HepG2 (cell line): Measurements from ENCODE around the gene DDAH2. TPM values are rescaled to one million over a fixed set of nuclear protein-coding genes. Genes with fewer than 3 reads are reported as not detected.
A peak's percentile ranks its signal among the peaks of the same experiment; 100 is the strongest.

ENCODE experiments used
- DZIP1 ChIP-seq: sonication (generic); formaldehyde crosslinking; IDR thresholded peaks from 2 replicates; pipeline ENCODE4 v1.5.0; 2020; ENCODE audit warnings: mild to moderate bottlenecking, missing genetic modification reagents
- E2F1 ChIP-seq: sonication (generic); formaldehyde crosslinking; IDR thresholded peaks from 2 replicates; pipeline ENCODE4 v1.5.0; 2020; ENCODE audit warnings: missing genetic modification reagents
- EED ChIP-seq: sonication (generic); formaldehyde crosslinking; IDR thresholded peaks from 2 replicates; pipeline ENCODE4 v1.5.0; 2020; ENCODE audit warnings: mild to moderate bottlenecking, missing genetic modification reagents
- FOXP1 ChIP-seq, 2 experiments: fragments of 450-650 bp in 1 of 2; IDR thresholded peaks; 2 replicates each; pipeline ENCODE4 v1.6.1; 2017 to 2018; ENCODE audit warnings: antibody characterized with exemption in 1 of 2
- HOXA3 ChIP-seq: sonication (generic); formaldehyde crosslinking; IDR thresholded peaks from 2 replicates; pipeline ENCODE4 v1.5.0; 2020; ENCODE audit warnings: missing genetic modification reagents
- IKZF4 ChIP-seq: sonication (generic); formaldehyde crosslinking; IDR thresholded peaks from 2 replicates; pipeline ENCODE4 v1.5.1; 2020; ENCODE audit warnings: borderline replicate concordance, mild to moderate bottlenecking, low read depth, missing genetic modification reagents; ENCODE audit errors: not compliant biosample characterization
- KDM5B ChIP-seq: sonication (generic); formaldehyde crosslinking; IDR thresholded peaks from 2 replicates; pipeline ENCODE4 v1.4.0; 2020; ENCODE audit warnings: missing genetic modification reagents, mild to moderate bottlenecking, borderline replicate concordance
- MAFK ChIP-seq, 2 experiments: IDR thresholded peaks in 1 of 2; conservative IDR thresholded peaks in 1 of 2; 2 replicates each; pipeline ENCODE4 v1.6.1; 2011; ENCODE audit warnings: improper control_type of control experiment in 2 of 2, low read length in 2 of 2
- MTF1 ChIP-seq: sonication (generic); formaldehyde crosslinking; IDR thresholded peaks from 2 replicates; pipeline ENCODE4 v1.5.0; 2020; ENCODE audit warnings: missing genetic modification reagents
- MYNN ChIP-seq: sonication (generic); formaldehyde crosslinking; IDR thresholded peaks from 2 replicates; pipeline ENCODE4 v1.4.0; 2020; ENCODE audit warnings: mild to moderate bottlenecking, low read depth, missing genetic modification reagents
- POLR2A ChIP-seq, 2 experiments: IDR thresholded peaks; 2 replicates each; pipeline ENCODE4 v1.6.1; 2011; ENCODE audit warnings: low read depth in 2 of 2, low read length in 2 of 2, mild to moderate bottlenecking in 1 of 2, moderate library complexity in 1 of 2; ENCODE audit not compliant: insufficient read depth in 1 of 2
- PPARG ChIP-seq: conservative IDR thresholded peaks from 2 replicates; pipeline ENCODE4 v1.6.1; 2016; ENCODE audit warnings: missing biosample characterization, missing genetic modification reagents
- SKI ChIP-seq: fragments of 450-650 bp; IDR thresholded peaks from one replicate; pipeline ENCODE4 v1.6.1; 2018; ENCODE audit warnings: mild to moderate bottlenecking; ENCODE audit not compliant: partially characterized antibody
- SOX5 ChIP-seq: IDR thresholded peaks from 2 replicates; pipeline ENCODE4 v1.6.1; 2016; ENCODE audit warnings: borderline replicate concordance
- SRY ChIP-seq: sonication (generic); formaldehyde crosslinking; IDR thresholded peaks from 2 replicates; pipeline ENCODE4 v1.8.0; 2022; ENCODE audit warnings: mild to moderate bottlenecking, missing genetic modification reagents
- SUZ12 ChIP-seq: fragments of 150-350 bp; IDR thresholded peaks from 2 replicates; pipeline ENCODE4 v1.6.1; 2014; ENCODE audit warnings: low read depth, low read length
- TARDBP ChIP-seq: sonication (generic); formaldehyde crosslinking; IDR thresholded peaks from 2 replicates; pipeline ENCODE4 v1.8.0; 2022; ENCODE audit warnings: mild to moderate bottlenecking, missing genetic modification reagents
- ZBTB44 ChIP-seq: sonication (generic); formaldehyde crosslinking; IDR thresholded peaks from 2 replicates; pipeline ENCODE4 v1.4.0; 2020; ENCODE audit warnings: missing genetic modification reagents
- ZBTB7B ChIP-seq: sonication (generic); formaldehyde crosslinking; IDR thresholded peaks from 2 replicates; pipeline ENCODE4 v1.4.0; 2020; ENCODE audit warnings: missing genetic modification reagents
- ZFP41 ChIP-seq: sonication (generic); formaldehyde crosslinking; IDR thresholded peaks from 2 replicates; pipeline ENCODE4 v1.4.0; 2020; ENCODE audit warnings: mild to moderate bottlenecking, missing genetic modification reagents, borderline replicate concordance
- ZFP62 ChIP-seq: sonication (generic); formaldehyde crosslinking; IDR thresholded peaks from 2 replicates; pipeline ENCODE4 v1.4.0; 2020; ENCODE audit warnings: missing genetic modification reagents
- ZNF3 ChIP-seq: IDR thresholded peaks from 2 replicates; pipeline ENCODE4 v1.7.0; 2017; ENCODE audit warnings: inconsistent platforms
- ZNF543 ChIP-seq: sonication (generic); formaldehyde crosslinking; IDR thresholded peaks from 2 replicates; pipeline ENCODE4 v1.4.0; 2020; ENCODE audit warnings: mild to moderate bottlenecking, missing genetic modification reagents
- ZNF558 ChIP-seq: sonication (generic); formaldehyde crosslinking; IDR thresholded peaks from 2 replicates; pipeline ENCODE4 v1.9.0; 2022; ENCODE audit warnings: mild to moderate bottlenecking, missing genetic modification reagents, borderline replicate concordance
- ZNF572 ChIP-seq: sonication (generic); formaldehyde crosslinking; IDR thresholded peaks from 2 replicates; pipeline ENCODE4 v1.5.1; 2020; ENCODE audit warnings: mild to moderate bottlenecking, missing genetic modification reagents
- ZNF674 ChIP-seq: sonication (generic); formaldehyde crosslinking; IDR thresholded peaks from 2 replicates; pipeline ENCODE4 v1.5.0; 2020; ENCODE audit warnings: low read depth, mild to moderate bottlenecking, missing genetic modification reagents
- ZNF816 ChIP-seq: sonication (generic); formaldehyde crosslinking; IDR thresholded peaks from 2 replicates; pipeline ENCODE4 v1.8.0; 2022; ENCODE audit warnings: missing genetic modification reagents, mild to moderate bottlenecking, borderline replicate concordance
- polyA plus RNA-seq, 8 experiments: library from polyadenylated mRNA; depleted of rRNA in 3 of 8; stranded (reverse) in 7 of 8; unstranded in 1 of 8; fragments of >200 nt; fragmentation: Illumina TruSeq in 4 of 8; extraction: Trizol in 4 of 8; gene quantifications; 2 replicates each; pipeline versions ENCODE4 v1.2.1 to v1.2.3, GENCODE V29; 2011 to 2016; ENCODE audit warnings: low read depth in 4 of 8, missing spikeins in 1 of 8, mixed read lengths in 1 of 8; ENCODE audit not compliant: insufficient read depth in 1 of 8
- total RNA-seq, 5 experiments: library from RNA; depleted of rRNA; stranded (reverse); fragments of >200 nt; fragmentation: Illumina TruSeq; extraction: Trizol; gene quantifications; 2 replicates each; pipeline ENCODE4 v1.2.3, GENCODE V29; 2016; ENCODE audit warnings: low read depth in 1 of 5

The DDAH2 gene
- total and polyA plus RNA-seq, 2 of the 13 experiments (the other 11 are each of a cell fraction or from before 2014, with no cell fraction given) = 16.4 to 21.1 TPM

GRCh38 chr6:31736021-31736767 lies 7.1 kb upstream of the DDAH2 start, which contains the start of gene CLIC1 (continued):
- TF ChIP-seq IKZF4 (CRISPR knock-in tag) = no peak
- TF ChIP-seq ZNF674 (CRISPR knock-in tag) = no peak
- TF ChIP-seq ZBTB44 (CRISPR knock-in tag) = no peak
- TF ChIP-seq ZFP62 (CRISPR knock-in tag) = no peak
- peak; percentile 42; the same call in 1 of the 2 replicates for TF ChIP-seq KDM5B (CRISPR knock-in tag)
- TF ChIP-seq PPARG (CRISPR knock-in tag) = peak; percentile 73; the same call in 1 of the 2 replicates
- 0 out of 2 replicates have a peak, but pooled peaks have one; percentile 58 for TF ChIP-seq TARDBP (CRISPR knock-in tag)
- 0 out of 2 replicates have a peak, but pooled peaks have one; percentile 65 for TF ChIP-seq ZNF543 (CRISPR knock-in tag)
- TF ChIP-seq SKI = no peak
- no peak for TF ChIP-seq MAFK (conservative IDR thresholded peaks at IDR 0.05 in 1 of 2, IDR thresholded peaks at IDR 0.05 in 1 of 2; ENCODE audit: low read length in 2 of 2)
- no peak; the same call in 1 of the 2 replicates for TF ChIP-seq ZNF558
- TF ChIP-seq FOXP1 (IDR thresholded peaks at IDR 0.05) = no peak
- TF ChIP-seq FOXP1 (CRISPR knock-in tag; IDR thresholded peaks at IDR 0.05) = peak; percentile 31; the same call in 1 of the 2 replicates
- TF ChIP-seq SRY (CRISPR knock-in tag) = peak; percentile 82; the same call in 1 of the 2 replicates
- TF ChIP-seq DZIP1 = peak; percentile 94
- TF ChIP-seq POLR2A (IDR thresholded peaks at IDR 0.05; ENCODE audit: insufficient read depth in 1 of 2, low read depth in 2 of 2, low read length in 2 of 2) = peak in 1 of 2 experiments; percentile 68; a peak in 2 of 4 replicates
- TF ChIP-seq MTF1 (CRISPR knock-in tag) = no peak
- no peak for TF ChIP-seq ZNF572 (CRISPR knock-in tag)
- no peak for TF ChIP-seq SUZ12
- no peak for TF ChIP-seq EED (CRISPR knock-in tag)
- TF ChIP-seq ZBTB7B (CRISPR knock-in tag) = peak; percentile 55
- TF ChIP-seq ZNF3 = peak; percentile 34; the same call in 1 of the 2 replicates
- peak; percentile 51; the same call in 1 of the 2 replicates for TF ChIP-seq ZNF816 (CRISPR knock-in tag)
- TF ChIP-seq MYNN (CRISPR knock-in tag) = no peak
- peak; percentile 49; the same call in 1 of the 2 replicates for TF ChIP-seq HOXA3 (CRISPR knock-in tag)
- peak; percentile 68 for TF ChIP-seq SOX5 (CRISPR knock-in tag)
- no peak for TF ChIP-seq ZFP41
- no peak for TF ChIP-seq E2F1 (CRISPR knock-in tag)
